Thymus (tissue), 11 donors: ENCODE measurements around the gene SMIM36. TPM values are rescaled to one million over a fixed set of nuclear protein-coding genes. Genes with fewer than 3 reads are reported as not detected.
"Not testable (repeated sequence)": the region's sequence is repeated elsewhere in the genome, so short reads cannot be mapped to it uniquely, and the experiment has no call there.

Source experiments
- DNase-seq, 9 donors: peaks; one replicate each; pipeline ENCODE4 v3.0.0-alpha.2; 2013; ENCODE audit warnings: low spot score in 9 of 9, low read depth in 6 of 9, missing footprints in 1 of 9
- H3K27ac ChIP-seq, 2 donors: one replicate each; pipeline ENCODE4 v1.5.1; 2013; ENCODE audit warnings: control low read depth in 1 of 2, low read depth in 1 of 2, low read length in 1 of 2, mild to moderate bottlenecking in 1 of 2, moderate library complexity in 1 of 2
- H3K27me3 ChIP-seq, 2 donors: one replicate each; pipeline ENCODE4 v1.5.1; 2013; ENCODE audit warnings: low read length in 1 of 2; ENCODE audit not compliant: control insufficient read depth in 2 of 2, insufficient read depth in 1 of 2
- H3K36me3 ChIP-seq, 2 donors: one replicate each; pipeline ENCODE4 v1.5.1; 2013; ENCODE audit warnings: low read length in 1 of 2, mild to moderate bottlenecking in 1 of 2, moderate library complexity in 1 of 2; ENCODE audit not compliant: control insufficient read depth in 2 of 2, insufficient read depth in 2 of 2
- H3K4me1 ChIP-seq, 2 donors: one replicate each; pipeline ENCODE4 v1.5.1; 2013; ENCODE audit warnings: low read length in 2 of 2; ENCODE audit not compliant: control insufficient read depth in 2 of 2, insufficient read depth in 2 of 2
- H3K4me3 ChIP-seq, 2 donors: one replicate each; pipeline ENCODE4 v1.5.1; 2013; ENCODE audit warnings: low read length in 2 of 2, control low read depth in 1 of 2, mild to moderate bottlenecking in 1 of 2
- H3K9me3 ChIP-seq, 2 donors: one replicate each; pipeline ENCODE4 v1.5.1; 2013; ENCODE audit warnings: low read length in 1 of 2, mild to moderate bottlenecking in 1 of 2; ENCODE audit not compliant: control insufficient read depth in 2 of 2, insufficient read depth in 1 of 2
- WGBS: extraction: QIAGEN DNeasy Blood & Tissue Kit; methylation state at CpG from one replicate; pipeline ENCODE4 v1.1.7; 2013; 5-methylcytosine and 5-hydroxymethylcytosine counted together
- polyA plus RNA-seq: library from polyadenylated mRNA; stranded (reverse); fragments of 200-250 nt; gene quantifications from one replicate; pipeline ENCODE4 v1.2.3, GENCODE V29; 2013
- total RNA-seq: library from RNA; stranded (reverse); fragments of 120-200 nt; gene quantifications from one replicate; pipeline ENCODE4 v1.2.4, GENCODE V29; 2013
- donor health status: healthy.

The SMIM36 gene
- total and polyA plus RNA-seq, 2 donors = not detected

DNA sequence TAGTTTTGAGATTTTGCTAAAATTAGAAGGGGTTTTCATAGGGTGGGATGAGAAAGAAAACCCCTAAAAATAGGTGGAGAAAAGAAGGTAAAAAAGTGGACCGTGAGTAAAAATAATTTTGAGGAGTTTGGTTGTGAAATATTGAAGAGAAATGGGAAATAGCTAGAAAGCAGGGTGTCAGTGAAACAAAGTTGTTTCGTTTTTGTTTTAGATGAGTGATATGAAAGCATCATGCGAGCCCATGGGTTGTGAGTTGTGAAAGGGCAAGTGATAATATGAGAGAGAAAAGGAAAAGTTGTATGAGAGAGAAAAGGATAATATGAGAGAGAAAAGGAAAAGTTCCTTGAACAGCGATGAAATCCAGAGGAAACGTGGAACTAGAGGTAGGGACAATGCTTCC is 7.3 kb upstream of the SMIM36 start:
- Histone ChIP-seq H3K36me3 (no peaks in the 10 kb centered on the region), H3K27ac (no peak overlapping the region), H3K27me3 (no peaks in the 10 kb centered on the region), H3K4me3 (no peak overlapping the region), H3K4me1 (no peaks in the 10 kb centered on the region), H3K9me3 (no peaks in the 10 kb centered on the region)
- no peak for DNase-seq
- 87% methylated on average over 5 of the region's 5 CpGs for WGBS

DNA sequence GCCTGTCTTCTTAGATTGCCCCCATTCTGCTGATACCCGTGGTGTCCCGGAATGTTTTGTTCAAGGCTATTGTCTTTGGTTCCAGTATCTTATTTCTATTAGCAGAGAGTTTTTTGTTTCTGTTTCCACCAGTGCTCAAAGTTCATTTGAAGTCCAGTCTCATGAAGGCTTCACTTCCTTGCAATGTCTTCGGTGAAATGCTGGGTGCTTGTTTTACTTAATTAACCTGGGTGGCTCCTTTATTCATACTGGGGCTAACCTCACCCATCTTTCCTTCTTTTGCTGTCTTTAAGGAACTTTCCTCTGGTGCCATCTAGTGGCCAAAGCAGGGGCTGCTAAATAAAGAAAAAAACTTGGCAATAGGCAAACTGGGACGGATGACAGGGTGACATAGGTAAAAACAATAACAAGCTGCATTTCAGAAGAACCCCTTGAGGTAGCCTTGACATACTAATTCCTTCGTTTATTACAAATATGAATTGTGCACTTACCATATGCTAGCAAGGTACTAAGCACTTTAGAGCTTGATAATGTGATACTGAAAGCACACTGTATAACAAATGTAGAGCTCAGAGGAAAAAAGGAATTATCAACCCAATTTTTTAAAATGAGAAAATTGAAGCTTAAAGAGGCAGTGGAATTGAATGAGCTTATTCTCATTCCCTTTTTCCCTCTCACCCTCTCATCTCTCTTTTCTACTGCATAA is 2.8 kb upstream of the SMIM36 start:
- Histone ChIP-seq H3K9me3 (no peaks in the 10 kb centered on the region), H3K27ac (no peak overlapping the region), H3K36me3 (no peaks in the 10 kb centered on the region), H3K4me3 (no peak overlapping the region), H3K4me1 (no peaks in the 10 kb centered on the region), H3K27me3 (no peaks in the 10 kb centered on the region)
- 33% methylated on average over 5 of the region's 5 CpGs for WGBS
- peak; percentile 24 to 83 (median 62) for DNase-seq

DNA sequence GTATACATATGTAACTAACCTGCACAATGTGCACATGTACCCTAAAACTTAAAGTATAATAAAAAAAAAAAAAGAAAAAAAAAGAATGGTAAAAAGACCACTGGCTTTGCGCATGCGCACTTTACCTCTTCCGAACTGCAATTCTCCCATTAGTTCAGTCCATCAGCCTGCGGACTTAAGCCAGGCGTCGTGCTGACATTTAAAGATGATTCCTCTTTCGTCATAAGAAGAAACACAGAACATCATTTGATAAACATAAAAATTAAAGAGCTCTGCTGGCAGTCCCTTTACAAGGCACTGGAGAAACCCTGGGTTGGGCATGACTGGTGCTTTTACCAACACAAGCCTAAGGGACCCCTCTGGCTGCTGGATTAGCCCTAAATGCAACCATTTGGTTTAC is 3.6 kb downstream of the SMIM36 start:
- not testable (repeated sequence) for H3K27ac ChIP-seq, H3K36me3 ChIP-seq, DNase-seq, H3K27me3 ChIP-seq, H3K4me3 ChIP-seq, H3K9me3 ChIP-seq, H3K4me1 ChIP-seq
- WGBS = 84% methylated on average over 7 of the region's 7 CpGs

DNA sequence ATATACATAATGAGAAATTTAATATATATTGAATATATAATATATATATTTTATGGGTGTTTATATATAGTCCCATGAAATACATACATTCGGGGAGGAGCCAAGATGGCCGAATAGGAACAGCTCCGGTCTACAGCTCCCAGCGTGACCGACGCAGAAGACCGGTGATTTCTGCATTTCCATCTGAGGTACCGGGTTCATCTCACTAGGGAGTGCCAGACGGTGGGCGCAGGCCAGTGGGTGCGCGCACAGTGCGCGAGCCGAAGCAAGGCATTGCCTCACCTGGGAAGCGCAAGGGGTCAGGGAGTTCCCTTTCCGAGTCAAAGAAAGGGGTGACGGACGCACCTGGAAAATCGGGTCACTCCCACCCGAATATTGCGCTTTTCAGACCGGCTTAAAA is 9.6 kb downstream of the SMIM36 start:
- not testable (repeated sequence) for H3K4me1 ChIP-seq, H3K9me3 ChIP-seq, DNase-seq, H3K4me3 ChIP-seq, H3K27ac ChIP-seq, H3K36me3 ChIP-seq, H3K27me3 ChIP-seq
- 95% methylated on average over 13 of the region's 23 CpGs for WGBS

DNA sequence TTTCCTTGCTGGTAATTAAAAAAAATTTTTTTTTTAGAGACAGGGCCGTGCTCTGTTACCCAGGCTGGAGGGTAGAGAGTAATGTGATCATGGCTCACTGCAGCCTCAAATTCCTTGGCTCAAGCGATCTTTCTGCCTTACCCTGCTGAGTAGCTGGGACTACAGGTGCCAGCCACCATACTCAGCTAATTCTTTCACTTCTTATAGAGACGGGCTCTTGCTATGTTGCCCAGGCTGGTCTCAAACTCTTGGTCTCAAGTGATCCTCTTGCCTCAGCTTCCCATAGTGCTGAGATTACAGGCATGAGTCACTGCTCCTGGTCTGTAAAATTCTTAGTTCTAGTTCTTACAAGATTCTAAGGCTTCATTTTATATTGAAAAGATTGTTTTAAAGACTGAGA is 11.1 kb downstream of the SMIM36 start:
- peak in 3 of 9 donors; percentile 5 to 15 (median 13) for DNase-seq
- no peaks in the 10 kb centered on the region for H3K27me3 ChIP-seq
- no peak overlapping the region for H3K27ac ChIP-seq
- WGBS = 96% methylated on average over 3 of the region's 3 CpGs
- no peaks in the 10 kb centered on the region for H3K4me1 ChIP-seq
- no peaks in the 10 kb centered on the region for H3K36me3 ChIP-seq
- no peak overlapping the region for H3K4me3 ChIP-seq
- no peaks in the 10 kb centered on the region for H3K9me3 ChIP-seq

DNA sequence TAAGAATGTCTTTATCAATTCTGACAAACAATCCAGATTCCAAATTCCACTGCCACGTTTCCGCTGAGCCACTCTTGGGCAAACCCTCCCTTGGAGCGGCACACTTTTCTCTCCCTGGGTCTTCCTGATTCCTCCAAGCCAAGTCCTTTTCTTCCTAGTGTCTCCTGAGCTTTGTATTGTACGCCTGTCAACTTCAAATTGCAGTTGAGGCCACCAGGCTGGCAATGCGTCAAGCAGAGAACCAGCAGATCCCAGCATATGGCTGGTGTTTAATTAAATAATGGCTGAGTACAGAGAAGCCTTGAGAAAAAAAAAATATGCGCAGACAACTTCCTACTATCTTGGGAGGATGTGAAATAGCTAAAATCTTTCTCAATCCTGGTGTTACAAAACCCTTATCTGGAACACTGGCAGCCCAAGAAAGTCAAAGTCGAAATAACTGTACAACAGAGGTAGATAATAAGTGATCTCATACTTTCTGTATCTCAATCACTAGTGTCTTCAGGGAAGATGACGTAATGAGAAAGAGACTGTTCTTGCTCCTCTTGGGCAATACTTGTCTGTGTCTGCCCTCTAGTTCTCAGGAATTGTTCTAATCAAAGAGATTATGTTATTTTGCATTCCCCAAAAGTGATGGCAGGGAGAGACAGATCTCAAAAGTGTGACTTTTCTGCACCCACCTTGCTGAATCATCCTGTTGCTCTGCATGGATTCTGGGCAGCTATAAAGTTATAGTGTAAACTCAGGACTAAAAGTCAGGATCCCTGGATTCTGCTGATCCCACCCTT is 15.0 kb downstream of the SMIM36 start:
- Histone ChIP-seq H3K36me3 (no peaks in the 10 kb centered on the region), H3K27me3 (no peaks in the 10 kb centered on the region), H3K4me3 (no peak overlapping the region), H3K4me1 (no peaks in the 10 kb centered on the region), H3K27ac (no peak overlapping the region), H3K9me3 (no peaks in the 10 kb centered on the region)
- whole genome bisulfite sequencing = 92% methylated on average over 8 of the region's 8 CpGs
- no peak for DNase-seq

DNA sequence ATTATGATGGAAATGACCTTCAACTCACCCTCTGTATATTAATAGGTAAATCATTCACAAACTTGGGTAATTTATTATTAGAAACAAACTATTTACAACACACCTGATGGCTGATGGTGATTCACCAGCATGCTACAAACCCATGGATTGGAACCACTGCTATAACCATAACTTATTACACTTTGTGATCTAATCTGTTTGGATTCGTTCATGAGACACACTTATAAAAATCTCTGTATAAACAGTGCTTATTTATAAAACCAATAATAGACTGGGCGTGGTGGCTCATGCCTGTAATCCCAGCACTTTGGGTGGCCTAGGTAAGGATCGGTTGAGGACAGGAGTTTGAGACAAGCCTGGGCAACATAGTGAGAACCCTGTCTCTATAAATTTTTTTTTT is 16.0 kb downstream of the SMIM36 start:
- no peaks in the 10 kb centered on the region for H3K4me1 ChIP-seq
- H3K4me3 ChIP-seq = no peak overlapping the region
- no peaks in the 10 kb centered on the region for H3K27me3 ChIP-seq
- 94% methylated on average over 3 of the region's 3 CpGs for WGBS
- DNase-seq = no peak
- no peak overlapping the region for H3K27ac ChIP-seq
- no peaks in the 10 kb centered on the region for H3K9me3 ChIP-seq
- H3K36me3 ChIP-seq = no peaks in the 10 kb centered on the region

DNA sequence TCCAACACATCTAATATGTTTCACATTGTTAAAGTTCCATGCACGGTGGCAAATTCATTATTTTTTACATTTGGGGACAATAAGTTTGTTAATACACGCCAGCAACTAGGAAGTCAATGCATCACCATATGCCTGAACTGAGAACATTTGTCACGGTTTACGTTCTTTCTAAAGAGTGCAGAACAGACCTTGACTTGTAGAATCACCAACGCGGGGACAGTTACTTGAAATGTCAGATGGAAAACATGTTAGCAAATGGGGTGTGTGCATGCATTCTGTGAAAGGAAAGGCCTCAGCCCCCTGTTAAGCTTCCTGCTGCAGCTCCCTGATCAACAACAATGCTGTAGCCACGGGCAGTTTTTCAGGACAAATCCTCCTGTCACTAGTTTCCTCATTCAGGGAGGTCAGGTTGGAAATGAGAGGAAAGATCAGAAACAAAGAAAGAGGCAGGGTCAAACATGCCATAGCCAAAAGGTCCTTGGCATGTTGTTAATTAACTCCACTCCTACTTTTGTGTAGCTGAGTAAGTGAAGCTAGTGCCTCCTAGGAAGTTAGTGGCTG is 18.4 kb downstream of the SMIM36 start:
- Histone ChIP-seq H3K4me1 (no peaks in the 10 kb centered on the region), H3K9me3 (no peaks in the 10 kb centered on the region), H3K27me3 (no peaks in the 10 kb centered on the region), H3K27ac (no peak overlapping the region), H3K36me3 (no peaks in the 10 kb centered on the region), H3K4me3 (no peak overlapping the region)
- no peak for DNase-seq
- 82% methylated on average over 7 of the region's 7 CpGs for WGBS

DNA sequence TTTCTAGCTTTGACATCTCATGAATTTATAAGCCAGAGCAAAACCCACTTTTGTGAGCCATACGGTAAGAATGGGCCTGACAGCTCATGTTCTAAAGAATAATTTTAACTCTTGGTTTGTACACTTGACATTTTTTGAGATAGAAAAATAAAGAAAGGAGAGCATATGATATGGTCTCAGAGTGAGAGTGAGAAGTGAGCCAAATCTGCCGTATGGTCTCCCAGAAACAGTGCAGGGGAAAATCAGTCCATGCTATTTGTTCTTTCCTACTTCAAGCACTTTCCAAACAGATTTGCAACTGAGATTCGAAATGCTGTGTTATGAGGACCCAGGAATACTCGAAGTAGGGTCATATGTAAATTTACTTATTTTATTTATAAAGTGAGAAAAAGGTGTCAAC is 20.9 kb downstream of the SMIM36 start:
- H3K27me3 ChIP-seq = no peaks in the 10 kb centered on the region
- H3K4me3 ChIP-seq = no peak overlapping the region
- H3K36me3 ChIP-seq = no peaks in the 10 kb centered on the region
- WGBS = 89% methylated on average over 4 of the region's 4 CpGs
- DNase-seq = no peak
- no peaks in the 10 kb centered on the region for H3K9me3 ChIP-seq
- H3K27ac ChIP-seq = no peak overlapping the region
- no peaks in the 10 kb centered on the region for H3K4me1 ChIP-seq
